Measurements from ENCODE around the gene FGFR3.

The FGFR3 gene

DNA sequence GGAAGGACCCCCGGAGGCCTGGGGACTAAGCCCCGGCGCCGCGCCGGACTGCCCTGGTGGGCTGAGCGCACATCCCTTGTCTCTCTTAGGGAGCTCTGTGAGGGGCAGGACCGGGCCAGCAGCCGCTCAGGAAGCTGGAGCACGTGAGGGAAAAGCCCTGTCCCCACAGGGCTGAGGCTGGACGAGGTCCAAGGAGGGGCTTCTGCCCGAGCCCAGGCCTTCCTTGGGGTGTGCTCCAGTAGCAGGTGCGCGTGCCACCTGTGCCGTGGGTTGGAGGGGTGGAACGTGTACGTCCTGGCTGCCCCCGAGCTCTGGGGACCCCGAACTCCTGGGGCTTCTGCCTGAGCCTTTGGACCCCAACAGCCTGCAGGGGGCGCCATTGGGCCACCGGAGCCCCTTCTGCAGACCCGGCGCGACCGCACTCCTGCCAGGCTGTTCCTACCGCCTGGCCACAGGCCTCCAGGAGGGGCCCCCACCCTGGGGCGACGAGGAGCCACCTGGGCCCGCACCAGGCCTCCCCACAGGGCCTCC, 44.6 kb upstream of the FGFR3 start:
- Histone ChIP-seq H3K36me3 (ENCODE audit: control insufficient read depth in 5 of 5, insufficient read depth in 5 of 5, low read length in 5 of 5) (peaks cover 0 to 17% (median 12%) of the 10 kb centered on the region in 5 donors), H3K9me3 (ENCODE audit: control insufficient read depth in 5 of 5, low read length in 5 of 5) (peaks cover 0 to 2% (median 0%) of the 10 kb centered on the region in 5 donors), H3K27ac (ENCODE audit: low read depth, low read length) (no peak overlapping the region), H3K27me3 (ENCODE audit: control insufficient read depth in 5 of 5, insufficient read depth in 4 of 5, low read length in 5 of 5) (peaks cover 0 to 15% (median 11%) of the 10 kb centered on the region in 5 donors), H3K9ac (ENCODE audit: low read length in 5 of 5) (no peak overlapping the region), H3K4me3 (ENCODE audit: low read depth in 1 of 5, low read length in 5 of 5) (peak overlapping the region in 1 of 5 donors; percentile 3), H3K4me1 (ENCODE audit: control insufficient read depth in 5 of 5, insufficient read depth in 5 of 5, low read length in 5 of 5) (peaks cover 0 to 16% (median 9%) of the 10 kb centered on the region in 5 donors)

DNA sequence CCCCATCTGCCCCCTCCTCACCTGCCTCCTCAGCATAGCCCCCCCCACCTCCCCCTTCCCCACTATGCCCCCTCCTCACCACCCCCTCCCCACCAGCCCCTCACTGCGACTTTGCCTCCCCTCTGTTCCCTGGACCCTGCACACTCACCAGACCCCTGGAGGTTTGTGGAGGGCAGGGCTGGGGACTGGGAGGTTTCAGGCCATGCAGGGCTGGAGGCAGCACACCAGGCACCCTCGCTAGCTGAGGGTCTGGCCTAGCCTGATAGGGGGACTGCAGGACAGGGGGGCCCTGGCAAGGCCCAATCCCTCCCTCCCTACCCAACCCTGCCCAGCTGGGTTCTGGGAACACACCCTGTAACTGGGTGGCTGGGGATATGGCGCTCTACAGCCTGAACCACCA, 43.7 kb upstream of the FGFR3 start:
- peaks cover 0 to 16% (median 9%) of the 10 kb centered on the region in 5 donors for H3K4me1 ChIP-seq (ENCODE audit: control insufficient read depth in 5 of 5, insufficient read depth in 5 of 5, low read length in 5 of 5)
- H3K27me3 ChIP-seq (ENCODE audit: control insufficient read depth in 5 of 5, insufficient read depth in 4 of 5, low read length in 5 of 5) = peaks cover 0 to 15% (median 11%) of the 10 kb centered on the region in 5 donors
- H3K36me3 ChIP-seq (ENCODE audit: control insufficient read depth in 5 of 5, insufficient read depth in 5 of 5, low read length in 5 of 5) = peaks cover 0 to 9% (median 5%) of the 10 kb centered on the region in 5 donors
- H3K4me3 ChIP-seq (ENCODE audit: low read depth in 1 of 5, low read length in 5 of 5) = no peak overlapping the region
- H3K27ac ChIP-seq (ENCODE audit: low read depth, low read length) = no peak overlapping the region
- H3K9ac ChIP-seq (ENCODE audit: low read length in 5 of 5) = no peak overlapping the region
- peaks cover 0 to 2% (median 0%) of the 10 kb centered on the region in 5 donors for H3K9me3 ChIP-seq (ENCODE audit: control insufficient read depth in 5 of 5, low read length in 5 of 5)

GRCh38 chr4:1749826-1750225, 43.3 kb upstream of the FGFR3 start:
- no peak overlapping the region for H3K4me3 ChIP-seq (ENCODE audit: low read depth in 1 of 5, low read length in 5 of 5)
- peaks cover 0 to 15% (median 11%) of the 10 kb centered on the region in 5 donors for H3K27me3 ChIP-seq (ENCODE audit: control insufficient read depth in 5 of 5, insufficient read depth in 4 of 5, low read length in 5 of 5)
- H3K27ac ChIP-seq (ENCODE audit: low read depth, low read length) = no peak overlapping the region
- H3K4me1 ChIP-seq (ENCODE audit: control insufficient read depth in 5 of 5, insufficient read depth in 5 of 5, low read length in 5 of 5) = peaks cover 0 to 16% (median 9%) of the 10 kb centered on the region in 5 donors
- no peak overlapping the region for H3K9ac ChIP-seq (ENCODE audit: low read length in 5 of 5)
- peaks cover 0 to 4% (median 2%) of the 10 kb centered on the region in 5 donors for H3K36me3 ChIP-seq (ENCODE audit: control insufficient read depth in 5 of 5, insufficient read depth in 5 of 5, low read length in 5 of 5)
- H3K9me3 ChIP-seq (ENCODE audit: control insufficient read depth in 5 of 5, low read length in 5 of 5) = peaks cover 0 to 2% (median 0%) of the 10 kb centered on the region in 5 donors

DNA sequence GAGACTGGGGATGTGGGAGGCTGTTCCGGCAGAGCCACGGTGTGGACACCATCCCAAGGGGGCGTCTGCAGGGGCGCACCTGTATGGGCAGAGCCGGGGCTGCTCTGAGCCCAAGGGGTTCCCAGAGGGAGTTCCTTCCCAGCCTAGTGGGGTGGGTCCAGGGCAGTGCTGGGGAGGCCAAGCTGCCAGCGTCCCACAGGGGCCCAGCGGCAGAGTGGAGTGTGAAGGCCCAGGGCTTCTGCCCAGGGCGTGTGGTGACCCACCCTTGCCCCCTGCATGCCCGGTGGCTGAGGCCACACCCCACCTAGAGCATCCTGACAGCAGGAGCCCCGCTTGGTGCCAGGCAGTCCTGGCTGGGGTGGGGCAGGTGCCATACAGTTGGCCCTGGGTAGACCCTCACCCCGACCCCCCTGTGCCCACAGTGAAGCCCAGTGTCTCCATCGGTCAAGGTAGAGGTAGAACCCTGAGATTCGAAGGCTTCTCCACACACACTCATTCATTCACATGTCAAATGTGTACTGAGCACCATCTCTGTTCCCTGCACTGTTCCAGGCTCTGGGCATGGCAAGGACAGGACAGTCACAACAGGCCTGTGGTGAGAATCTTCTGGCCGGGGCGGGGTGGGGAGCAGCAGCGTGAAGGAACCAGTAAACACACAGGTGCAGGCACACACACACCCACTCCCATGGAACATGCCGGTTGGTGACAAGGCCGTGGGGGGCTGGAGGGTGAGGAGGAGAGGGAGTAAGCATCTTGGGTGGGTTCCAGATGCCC, 42.5 kb upstream of the FGFR3 start:
- Histone ChIP-seq H3K27me3 (ENCODE audit: control insufficient read depth in 5 of 5, insufficient read depth in 4 of 5, low read length in 5 of 5) (peaks cover 0 to 15% (median 11%) of the 10 kb centered on the region in 5 donors), H3K4me3 (ENCODE audit: low read depth in 1 of 5, low read length in 5 of 5) (no peak overlapping the region), H3K36me3 (ENCODE audit: control insufficient read depth in 5 of 5, insufficient read depth in 5 of 5, low read length in 5 of 5) (no peaks in the 10 kb centered on the region), H3K27ac (ENCODE audit: low read depth, low read length) (no peak overlapping the region), H3K9me3 (ENCODE audit: control insufficient read depth in 5 of 5, low read length in 5 of 5) (peaks cover 0 to 2% (median 0%) of the 10 kb centered on the region in 5 donors), H3K9ac (ENCODE audit: low read length in 5 of 5) (no peak overlapping the region), H3K4me1 (ENCODE audit: control insufficient read depth in 5 of 5, insufficient read depth in 5 of 5, low read length in 5 of 5) (peaks cover 0 to 16% (median 9%) of the 10 kb centered on the region in 5 donors)

GRCh38 chr4:1751155-1751918, 41.8 kb upstream of the FGFR3 start:
- Histone ChIP-seq H3K9me3 (ENCODE audit: control insufficient read depth in 5 of 5, low read length in 5 of 5) (peaks cover 0 to 2% (median 0%) of the 10 kb centered on the region in 5 donors), H3K9ac (ENCODE audit: low read length in 5 of 5) (no peak overlapping the region), H3K27ac (ENCODE audit: low read depth, low read length) (no peak overlapping the region), H3K36me3 (ENCODE audit: control insufficient read depth in 5 of 5, insufficient read depth in 5 of 5, low read length in 5 of 5) (no peaks in the 10 kb centered on the region), H3K4me3 (ENCODE audit: low read depth in 1 of 5, low read length in 5 of 5) (no peak overlapping the region), H3K4me1 (ENCODE audit: control insufficient read depth in 5 of 5, insufficient read depth in 5 of 5, low read length in 5 of 5) (peaks cover 0 to 16% (median 9%) of the 10 kb centered on the region in 5 donors), H3K27me3 (ENCODE audit: control insufficient read depth in 5 of 5, insufficient read depth in 4 of 5, low read length in 5 of 5) (peaks cover 0 to 15% (median 11%) of the 10 kb centered on the region in 5 donors)

DNA sequence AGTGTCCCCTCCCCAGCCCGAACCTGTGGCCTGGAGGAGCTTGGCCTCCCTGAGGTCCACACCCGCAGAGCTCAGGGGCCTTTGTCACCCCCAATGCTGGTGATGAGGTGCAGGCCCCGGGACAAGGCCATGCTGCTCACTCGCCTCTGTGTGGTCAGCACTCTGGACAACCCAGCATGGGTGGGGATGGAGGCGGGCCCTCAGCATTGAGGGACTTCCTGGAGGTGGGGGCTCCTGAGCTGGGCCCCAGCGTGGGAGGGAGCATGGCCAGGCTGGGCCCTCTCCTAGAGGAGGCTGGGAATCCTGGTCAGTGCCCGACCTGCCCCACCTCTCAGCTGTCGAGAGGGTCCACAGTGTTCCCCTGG, 41.2 kb upstream of the FGFR3 start:
- no peak overlapping the region for H3K4me3 ChIP-seq (ENCODE audit: low read depth in 1 of 5, low read length in 5 of 5)
- peaks cover 0 to 15% (median 11%) of the 10 kb centered on the region in 5 donors for H3K27me3 ChIP-seq (ENCODE audit: control insufficient read depth in 5 of 5, insufficient read depth in 4 of 5, low read length in 5 of 5)
- H3K9ac ChIP-seq (ENCODE audit: low read length in 5 of 5) = no peak overlapping the region
- H3K36me3 ChIP-seq (ENCODE audit: control insufficient read depth in 5 of 5, insufficient read depth in 5 of 5, low read length in 5 of 5) = no peaks in the 10 kb centered on the region
- no peak overlapping the region for H3K27ac ChIP-seq (ENCODE audit: low read depth, low read length)
- peaks cover 0 to 16% (median 9%) of the 10 kb centered on the region in 5 donors for H3K4me1 ChIP-seq (ENCODE audit: control insufficient read depth in 5 of 5, insufficient read depth in 5 of 5, low read length in 5 of 5)
- peaks cover 0 to 2% (median 0%) of the 10 kb centered on the region in 5 donors for H3K9me3 ChIP-seq (ENCODE audit: control insufficient read depth in 5 of 5, low read length in 5 of 5)

DNA sequence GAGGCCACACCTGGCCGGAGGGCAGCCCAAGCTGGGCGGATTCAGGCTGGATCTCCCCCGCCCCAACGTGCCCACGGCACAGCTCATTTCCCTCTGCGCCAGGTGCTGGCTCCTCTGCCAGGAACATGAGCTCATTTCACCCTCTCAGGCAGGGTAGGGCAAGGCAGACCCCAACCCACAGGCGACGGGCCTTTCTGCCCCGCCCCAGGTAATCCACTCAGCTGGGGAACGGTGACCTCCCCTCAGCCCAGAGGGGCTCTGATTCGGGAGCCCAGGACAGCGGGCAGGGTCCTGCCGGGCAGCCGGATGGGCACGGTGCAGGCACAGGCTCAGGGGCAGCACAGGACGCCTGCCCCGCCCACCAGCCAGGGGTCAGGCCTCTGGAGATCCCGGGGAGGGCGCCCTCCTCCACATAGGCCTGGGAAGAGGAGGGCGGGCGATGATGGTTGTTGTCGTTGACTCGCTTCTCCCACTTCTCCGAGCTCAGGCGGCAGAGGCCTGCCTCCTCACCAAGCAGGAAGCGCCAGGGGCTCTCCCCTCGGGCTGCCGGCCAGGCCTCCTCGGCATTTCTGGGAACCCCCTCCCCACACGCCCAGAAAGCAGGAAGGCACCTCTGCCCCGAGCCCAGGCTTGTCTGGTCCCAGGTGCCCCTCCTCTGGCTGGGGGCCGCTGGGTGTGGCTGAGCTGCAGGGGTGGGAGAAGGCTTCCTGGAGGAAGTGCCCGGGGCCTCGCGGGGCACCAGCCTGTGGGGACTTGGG, 40.6 kb upstream of the FGFR3 start:
- Histone ChIP-seq H3K27me3 (ENCODE audit: control insufficient read depth in 5 of 5, insufficient read depth in 4 of 5, low read length in 5 of 5) (peaks cover 0 to 15% (median 11%) of the 10 kb centered on the region in 5 donors), H3K9ac (ENCODE audit: low read length in 5 of 5) (peak overlapping the region in 1 of 5 donors; percentile 33), H3K36me3 (ENCODE audit: control insufficient read depth in 5 of 5, insufficient read depth in 5 of 5, low read length in 5 of 5) (no peaks in the 10 kb centered on the region), H3K4me1 (ENCODE audit: control insufficient read depth in 5 of 5, insufficient read depth in 5 of 5, low read length in 5 of 5) (peaks cover 0 to 16% (median 9%) of the 10 kb centered on the region in 5 donors), H3K9me3 (ENCODE audit: control insufficient read depth in 5 of 5, low read length in 5 of 5) (peaks cover 0 to 2% (median 0%) of the 10 kb centered on the region in 5 donors), H3K4me3 (ENCODE audit: low read depth in 1 of 5, low read length in 5 of 5) (peak overlapping the region in 1 of 5 donors; percentile 30), H3K27ac (ENCODE audit: low read depth, low read length) (no peak overlapping the region)

DNA sequence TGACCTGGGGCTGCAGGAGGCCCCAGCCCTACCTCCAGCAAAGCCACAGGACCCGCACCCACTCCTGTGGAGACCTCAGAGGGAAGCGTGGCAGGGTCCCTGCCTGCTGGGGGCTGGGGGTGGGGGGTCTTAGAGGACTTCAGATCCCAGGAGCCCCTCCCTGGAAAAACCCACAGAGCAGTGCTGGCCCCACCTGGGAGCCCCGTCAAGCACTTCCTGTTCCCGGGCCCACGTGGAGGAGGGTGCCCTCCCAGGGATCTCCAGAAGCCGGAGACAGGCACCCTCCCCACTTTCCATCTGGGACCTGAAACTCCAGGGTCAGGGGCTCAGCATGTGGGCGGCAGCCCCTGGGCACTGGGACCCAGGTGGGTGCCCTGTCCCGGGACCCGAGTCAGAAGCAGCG, 39.8 kb upstream of the FGFR3 start:
- peaks cover 0 to 15% (median 7%) of the 10 kb centered on the region in 5 donors for H3K4me1 ChIP-seq (ENCODE audit: control insufficient read depth in 5 of 5, insufficient read depth in 5 of 5, low read length in 5 of 5)
- H3K4me3 ChIP-seq (ENCODE audit: low read depth in 1 of 5, low read length in 5 of 5) = no peak overlapping the region
- H3K9me3 ChIP-seq (ENCODE audit: control insufficient read depth in 5 of 5, low read length in 5 of 5) = no peaks in the 10 kb centered on the region
- peaks cover 0 to 13% (median 4%) of the 10 kb centered on the region in 5 donors for H3K27me3 ChIP-seq (ENCODE audit: control insufficient read depth in 5 of 5, insufficient read depth in 4 of 5, low read length in 5 of 5)
- no peak overlapping the region for H3K27ac ChIP-seq (ENCODE audit: low read depth, low read length)
- no peaks in the 10 kb centered on the region for H3K36me3 ChIP-seq (ENCODE audit: control insufficient read depth in 5 of 5, insufficient read depth in 5 of 5, low read length in 5 of 5)
- no peak overlapping the region for H3K9ac ChIP-seq (ENCODE audit: low read length in 5 of 5)

GRCh38 chr4:1753697-1754311, 39.3 kb upstream of the FGFR3 start:
- H3K27ac ChIP-seq (ENCODE audit: low read depth, low read length) = no peak overlapping the region
- H3K4me1 ChIP-seq (ENCODE audit: control insufficient read depth in 5 of 5, insufficient read depth in 5 of 5, low read length in 5 of 5) = peaks cover 0 to 10% (median 3%) of the 10 kb centered on the region in 5 donors

More at GRCh38 chr4:1753697-1754311, 39.3 kb upstream of the FGFR3 start:
- H3K4me3 ChIP-seq (ENCODE audit: low read depth in 1 of 5, low read length in 5 of 5) = no peak overlapping the region
- H3K9me3 ChIP-seq (ENCODE audit: control insufficient read depth in 5 of 5, low read length in 5 of 5) = no peaks in the 10 kb centered on the region
- no peak overlapping the region for H3K9ac ChIP-seq (ENCODE audit: low read length in 5 of 5)
- H3K27me3 ChIP-seq (ENCODE audit: control insufficient read depth in 5 of 5, insufficient read depth in 4 of 5, low read length in 5 of 5) = peaks cover 0 to 13% (median 3%) of the 10 kb centered on the region in 5 donors
- no peaks in the 10 kb centered on the region for H3K36me3 ChIP-seq (ENCODE audit: control insufficient read depth in 5 of 5, insufficient read depth in 5 of 5, low read length in 5 of 5)

Measured in subcutaneous abdominal adipose tissue (tissue), 5 donors.